GM21515 (cell line): ENCODE results near the gene TPP1.

Source experiments
- ATAC-seq: cut with Tn5 transposase; IDR thresholded peaks from one replicate; pipeline ENCODE4 v1.9.1; 2021; ENCODE audit not compliant: unreplicated experiment

TPP1 gene

GRCh38 chr11:6566704-6567370 is 52.4 kb downstream of the TPP1 start:
- no peak for ATAC-seq

DNA sequence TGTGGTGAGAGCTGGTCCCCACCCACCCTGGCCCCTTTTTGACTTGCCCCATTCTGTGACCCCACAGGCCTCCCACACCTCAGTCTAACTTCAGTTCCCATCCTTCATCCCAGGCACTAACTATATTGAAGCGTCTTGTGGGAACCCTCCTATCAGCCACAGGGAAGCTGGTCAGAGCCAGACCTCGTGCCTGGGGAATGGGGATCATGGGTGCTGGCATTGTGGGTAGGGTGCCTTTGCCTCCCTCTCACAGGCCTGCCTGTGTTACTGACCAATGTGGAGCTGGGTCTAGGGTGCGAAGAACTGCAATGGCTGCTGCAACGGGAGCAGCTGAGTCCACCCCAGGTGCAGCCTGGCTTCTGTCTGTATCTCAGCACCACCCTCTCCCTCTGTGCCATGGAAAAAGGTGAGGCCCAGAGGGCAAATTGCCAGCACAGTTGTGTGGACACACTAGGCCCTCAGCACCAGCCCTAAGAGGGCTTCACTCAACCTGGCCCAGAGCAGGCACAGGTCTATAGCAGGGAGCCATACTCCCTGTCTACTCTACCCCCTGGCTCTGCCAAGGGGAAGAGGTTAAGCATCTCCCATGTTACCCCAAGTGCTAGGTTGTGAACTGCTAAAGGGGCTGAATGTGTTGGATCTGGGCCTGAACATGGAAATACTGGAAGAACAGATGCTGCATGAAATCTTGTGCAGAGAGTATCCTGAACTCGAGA is 53.1 kb downstream of the TPP1 start:
- no peak for ATAC-seq

GRCh38 chr11:6565325-6565724 is 53.9 kb downstream of the TPP1 start:
- no peak for ATAC-seq

- ATAC-seq: no peak
Measured at GRCh38 chr11:6563667-6564066, 55.6 kb downstream of the TPP1 start.

GRCh38 chr11:6563121-6563619 is 56.1 kb downstream of the TPP1 start:
- ATAC-seq: no peak
